ENCODE data around the gene CCL22. TPM values are rescaled to one million over a fixed set of nuclear protein-coding genes. Genes with fewer than 3 reads are reported as not detected.
"Not testable (repeated sequence)": the region's sequence is repeated elsewhere in the genome, so short reads cannot be mapped to it uniquely, and the experiment has no call there.

Gene CCL22
- polyA plus RNA-seq, 2 donors: 0.31 to 0.78 TPM

- H3K27ac ChIP-seq (ENCODE audit: low read depth in 2 of 2, low read length in 1 of 2); H3K36me3 ChIP-seq (ENCODE audit: control insufficient read depth in 2 of 2, insufficient read depth in 2 of 2, low read length in 1 of 2); H3K27me3 ChIP-seq (ENCODE audit: control insufficient read depth in 1 of 2, insufficient read depth in 2 of 2, low read length in 2 of 2); H3K9me3 ChIP-seq (ENCODE audit: control insufficient read depth in 2 of 2, insufficient read depth in 1 of 2, low read depth in 1 of 2, low read length in 1 of 2); H3K4me3 ChIP-seq (ENCODE audit: low read depth in 1 of 2, low read length in 2 of 2): not testable (repeated sequence)
- WGBS, 2 donors: 66 to 78% methylated on average over 4 of the region's 4 CpGs
- peaks cover 0 to 12% of the 10 kb centered on the region in 2 donors for H3K4me1 ChIP-seq (ENCODE audit: control insufficient read depth in 2 of 2, insufficient read depth in 2 of 2, low read length in 1 of 2)
These were observed 38.9 kb downstream of the CCL22 start for GRCh38 chr16:57397493-57397892.

- H3K4me3 ChIP-seq (ENCODE audit: low read depth in 1 of 2, low read length in 2 of 2): no peak overlapping the region
- H3K27me3 ChIP-seq (ENCODE audit: control insufficient read depth in 1 of 2, insufficient read depth in 2 of 2, low read length in 2 of 2): no peaks in the 10 kb centered on the region
- H3K4me1 ChIP-seq (ENCODE audit: control insufficient read depth in 2 of 2, insufficient read depth in 2 of 2, low read length in 1 of 2): no peaks in the 10 kb centered on the region
- H3K27ac ChIP-seq (ENCODE audit: low read depth in 2 of 2, low read length in 1 of 2): no peak overlapping the region
- WGBS, 2 donors: 58 to 68% methylated on average over 7 of the region's 7 CpGs
- H3K36me3 ChIP-seq (ENCODE audit: control insufficient read depth in 2 of 2, insufficient read depth in 2 of 2, low read length in 1 of 2): no peaks in the 10 kb centered on the region
- H3K9me3 ChIP-seq (ENCODE audit: control insufficient read depth in 2 of 2, insufficient read depth in 1 of 2, low read depth in 1 of 2, low read length in 1 of 2): no peaks in the 10 kb centered on the region
These were observed 43.5 kb downstream of the CCL22 start for GRCh38 chr16:57401943-57402640.

GRCh38 chr16:57403965-57404817, 45.6 kb downstream of the CCL22 start, which contains the start of gene CCL17:
TSS of gene CCL17 (plus strand) at chr16:57404767. CDS start at chr16:57413933, 9,166 bp downstream.
- Histone ChIP-seq H3K4me3 (ENCODE audit: low read depth in 1 of 2, low read length in 2 of 2) (no peak within 1 kb of the TSS), H3K27ac (ENCODE audit: low read depth in 2 of 2, low read length in 1 of 2) (no peak within 1 kb of the TSS), H3K4me1 (ENCODE audit: control insufficient read depth in 2 of 2, insufficient read depth in 2 of 2, low read length in 1 of 2) (no peaks in the 10 kb centered on the region), H3K27me3 (ENCODE audit: control insufficient read depth in 1 of 2, insufficient read depth in 2 of 2, low read length in 2 of 2) (no peaks in the 10 kb centered on the region), H3K9me3 (ENCODE audit: control insufficient read depth in 2 of 2, insufficient read depth in 1 of 2, low read depth in 1 of 2, low read length in 1 of 2) (no peaks in the 10 kb centered on the region), H3K36me3 (ENCODE audit: control insufficient read depth in 2 of 2, insufficient read depth in 2 of 2, low read length in 1 of 2) (no peaks in the 10 kb centered on the region)
- WGBS, 2 donors: 76 to 80% methylated on average over 17 of the region's 17 CpGs

- Histone ChIP-seq H3K4me3 (ENCODE audit: low read depth in 1 of 2, low read length in 2 of 2) (no peak overlapping the region), H3K27ac (ENCODE audit: low read depth in 2 of 2, low read length in 1 of 2) (no peak overlapping the region), H3K4me1 (ENCODE audit: control insufficient read depth in 2 of 2, insufficient read depth in 2 of 2, low read length in 1 of 2) (peaks cover 0 to 3% of the 10 kb centered on the region in 2 donors), H3K36me3 (ENCODE audit: control insufficient read depth in 2 of 2, insufficient read depth in 2 of 2, low read length in 1 of 2) (no peaks in the 10 kb centered on the region), H3K27me3 (ENCODE audit: control insufficient read depth in 1 of 2, insufficient read depth in 2 of 2, low read length in 2 of 2) (no peaks in the 10 kb centered on the region), H3K9me3 (ENCODE audit: control insufficient read depth in 2 of 2, insufficient read depth in 1 of 2, low read depth in 1 of 2, low read length in 1 of 2) (no peaks in the 10 kb centered on the region)
- WGBS, 2 donors: 68 to 80% methylated on average over 3 of the region's 3 CpGs
These were observed 46.5 kb downstream of the CCL22 start for GRCh38 chr16:57405097-57405496.

- H3K27ac ChIP-seq (ENCODE audit: low read depth in 2 of 2, low read length in 1 of 2): no peak overlapping the region
- H3K4me1 ChIP-seq (ENCODE audit: control insufficient read depth in 2 of 2, insufficient read depth in 2 of 2, low read length in 1 of 2): peaks cover 0 to 9% of the 10 kb centered on the region in 2 donors
- no peaks in the 10 kb centered on the region for H3K27me3 ChIP-seq (ENCODE audit: control insufficient read depth in 1 of 2, insufficient read depth in 2 of 2, low read length in 2 of 2)
- no peak overlapping the region for H3K4me3 ChIP-seq (ENCODE audit: low read depth in 1 of 2, low read length in 2 of 2)
- 62 to 72% methylated on average over 2 of the region's 2 CpGs for WGBS, 2 donors
- H3K36me3 ChIP-seq (ENCODE audit: control insufficient read depth in 2 of 2, insufficient read depth in 2 of 2, low read length in 1 of 2): no peaks in the 10 kb centered on the region
- H3K9me3 ChIP-seq (ENCODE audit: control insufficient read depth in 2 of 2, insufficient read depth in 1 of 2, low read depth in 1 of 2, low read length in 1 of 2): no peaks in the 10 kb centered on the region
These were observed 48.3 kb downstream of the CCL22 start for GRCh38 chr16:57406881-57407280.

GRCh38 chr16:57407521-57408353, 49.2 kb downstream of the CCL22 start:
- 90 to 91% methylated on average over 5 of the region's 5 CpGs for WGBS, 2 donors
- Histone ChIP-seq H3K4me3 (ENCODE audit: low read depth in 1 of 2, low read length in 2 of 2) (no peak overlapping the region), H3K4me1 (ENCODE audit: control insufficient read depth in 2 of 2, insufficient read depth in 2 of 2, low read length in 1 of 2) (peaks cover 0 to 9% of the 10 kb centered on the region in 2 donors), H3K27me3 (ENCODE audit: control insufficient read depth in 1 of 2, insufficient read depth in 2 of 2, low read length in 2 of 2) (no peaks in the 10 kb centered on the region), H3K36me3 (ENCODE audit: control insufficient read depth in 2 of 2, insufficient read depth in 2 of 2, low read length in 1 of 2) (no peaks in the 10 kb centered on the region), H3K9me3 (ENCODE audit: control insufficient read depth in 2 of 2, insufficient read depth in 1 of 2, low read depth in 1 of 2, low read length in 1 of 2) (no peaks in the 10 kb centered on the region), H3K27ac (ENCODE audit: low read depth in 2 of 2, low read length in 1 of 2) (no peak overlapping the region)

- WGBS, 2 donors: 68 to 74% methylated on average over 5 of the region's 5 CpGs
- Histone ChIP-seq H3K4me3 (ENCODE audit: low read depth in 1 of 2, low read length in 2 of 2) (no peak overlapping the region), H3K27ac (ENCODE audit: low read depth in 2 of 2, low read length in 1 of 2) (no peak overlapping the region), H3K27me3 (ENCODE audit: control insufficient read depth in 1 of 2, insufficient read depth in 2 of 2, low read length in 2 of 2) (no peaks in the 10 kb centered on the region), H3K36me3 (ENCODE audit: control insufficient read depth in 2 of 2, insufficient read depth in 2 of 2, low read length in 1 of 2) (no peaks in the 10 kb centered on the region), H3K9me3 (ENCODE audit: control insufficient read depth in 2 of 2, insufficient read depth in 1 of 2, low read depth in 1 of 2, low read length in 1 of 2) (no peaks in the 10 kb centered on the region), H3K4me1 (ENCODE audit: control insufficient read depth in 2 of 2, insufficient read depth in 2 of 2, low read length in 1 of 2) (peaks cover 0 to 9% of the 10 kb centered on the region in 2 donors)
These were observed 50.5 kb downstream of the CCL22 start for GRCh38 chr16:57409065-57409464.

- Histone ChIP-seq H3K4me3 (ENCODE audit: low read depth in 1 of 2, low read length in 2 of 2) (no peak overlapping the region), H3K9me3 (ENCODE audit: control insufficient read depth in 2 of 2, insufficient read depth in 1 of 2, low read depth in 1 of 2, low read length in 1 of 2) (no peaks in the 10 kb centered on the region), H3K4me1 (ENCODE audit: control insufficient read depth in 2 of 2, insufficient read depth in 2 of 2, low read length in 1 of 2) (peaks cover 0 to 9% of the 10 kb centered on the region in 2 donors), H3K27me3 (ENCODE audit: control insufficient read depth in 1 of 2, insufficient read depth in 2 of 2, low read length in 2 of 2) (no peaks in the 10 kb centered on the region), H3K27ac (ENCODE audit: low read depth in 2 of 2, low read length in 1 of 2) (no peak overlapping the region), H3K36me3 (ENCODE audit: control insufficient read depth in 2 of 2, insufficient read depth in 2 of 2, low read length in 1 of 2) (no peaks in the 10 kb centered on the region)
- 46 to 52% methylated on average over 14 of the region's 14 CpGs for WGBS, 2 donors
These were observed 51.4 kb downstream of the CCL22 start for GRCh38 chr16:57409870-57410587.
